ENCODE results near the gene WFDC10B. TPM values are rescaled to one million over a fixed set of nuclear protein-coding genes. Genes with fewer than 3 reads are reported as not detected.
"Not testable (repeated sequence)": the region's sequence is repeated elsewhere in the genome, so short reads cannot be mapped to it uniquely, and the experiment has no call there.

WFDC10B gene
- total RNA-seq, 1 experiment from 2014 or later: not detected

DNA sequence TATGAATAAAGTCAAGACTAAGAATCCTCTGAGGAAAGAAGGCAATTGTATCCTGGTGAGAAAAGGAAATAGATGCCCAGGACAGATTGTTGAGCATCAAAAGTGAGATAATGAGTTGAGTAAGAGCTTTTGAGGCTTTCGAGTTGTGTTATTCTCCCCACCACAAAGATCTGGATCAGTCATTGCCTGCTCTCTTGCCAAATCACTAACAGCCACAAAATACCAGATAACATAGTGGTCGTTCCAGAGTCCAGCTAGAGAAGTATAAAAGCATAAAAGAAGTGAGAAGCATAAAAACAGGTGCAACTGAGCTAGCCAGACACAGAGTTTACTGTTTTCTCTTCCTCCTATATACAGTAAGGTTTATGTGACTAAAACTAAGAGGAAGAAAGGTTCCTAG is 22.2 kb upstream of the WFDC10B start:
- no peak for DNase-seq
- no peaks in the 10 kb centered on the region for H3K4me1 ChIP-seq (ENCODE audit: low read length)
- no peak overlapping the region for H3K9ac ChIP-seq (ENCODE audit: low read length)
- no peak overlapping the region for H3K4me2 ChIP-seq (ENCODE audit: low read depth, low read length, poor library complexity, severe bottlenecking)
- H4K20me1 ChIP-seq (ENCODE audit: insufficient read depth, low read depth, low read length): no peaks in the 10 kb centered on the region
- no peaks in the 10 kb centered on the region for H3K9me2 ChIP-seq (replicated peaks; ENCODE audit: insufficient read depth, low read length)
- no peak overlapping the region for H2AFZ ChIP-seq (ENCODE audit: low read length)
- no peaks in the 10 kb centered on the region for H3K36me3 ChIP-seq (ENCODE audit: insufficient read depth, low read length)
- no peak overlapping the region for H3K27ac ChIP-seq (ENCODE audit: low read length)
- H3K27me3 ChIP-seq (ENCODE audit: low read length): no peaks in the 10 kb centered on the region
- H3K79me2 ChIP-seq (ENCODE audit: low read length): no peaks in the 10 kb centered on the region
- no peak overlapping the region for H3K4me3 ChIP-seq (ENCODE audit: low read length)
- H3K9me3 ChIP-seq (ENCODE audit: low read length): peaks cover 6% of the 10 kb centered on the region

DNA sequence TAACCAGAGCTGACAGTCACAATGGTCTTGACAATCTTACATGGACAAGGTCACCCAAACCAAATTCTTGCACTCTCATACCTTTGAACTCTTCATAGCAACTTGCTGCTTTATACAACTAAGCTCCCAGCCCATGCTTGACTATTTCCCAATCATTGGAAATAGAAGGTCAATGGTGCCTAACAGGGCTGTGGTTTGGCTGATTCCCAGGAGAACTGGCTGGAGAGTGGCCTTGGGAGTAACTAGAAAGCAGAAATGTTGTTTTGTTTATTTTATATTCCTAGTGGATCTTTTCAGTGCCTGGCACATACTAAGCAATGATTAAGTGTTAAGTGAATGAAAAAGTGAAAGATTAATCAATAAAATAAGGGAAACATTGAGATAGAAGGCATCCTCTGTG is 20.3 kb upstream of the WFDC10B start:
- no peak overlapping the region for H3K27ac ChIP-seq (ENCODE audit: low read length)
- H2AFZ ChIP-seq (ENCODE audit: low read length): no peak overlapping the region
- H3K36me3 ChIP-seq (ENCODE audit: insufficient read depth, low read length): no peaks in the 10 kb centered on the region
- no peaks in the 10 kb centered on the region for H4K20me1 ChIP-seq (ENCODE audit: insufficient read depth, low read depth, low read length)
- H3K9me3 ChIP-seq (ENCODE audit: low read length): no peaks in the 10 kb centered on the region
- H3K27me3 ChIP-seq (ENCODE audit: low read length): no peaks in the 10 kb centered on the region
- no peak for DNase-seq
- no peaks in the 10 kb centered on the region for H3K4me1 ChIP-seq (ENCODE audit: low read length)
- no peaks in the 10 kb centered on the region for H3K9me2 ChIP-seq (replicated peaks; ENCODE audit: insufficient read depth, low read length)
- H3K9ac ChIP-seq (ENCODE audit: low read length): no peak overlapping the region
- H3K79me2 ChIP-seq (ENCODE audit: low read length): no peaks in the 10 kb centered on the region
- H3K4me3 ChIP-seq (ENCODE audit: low read length): no peak overlapping the region
- H3K4me2 ChIP-seq (ENCODE audit: low read depth, low read length, poor library complexity, severe bottlenecking): no peak overlapping the region

DNA sequence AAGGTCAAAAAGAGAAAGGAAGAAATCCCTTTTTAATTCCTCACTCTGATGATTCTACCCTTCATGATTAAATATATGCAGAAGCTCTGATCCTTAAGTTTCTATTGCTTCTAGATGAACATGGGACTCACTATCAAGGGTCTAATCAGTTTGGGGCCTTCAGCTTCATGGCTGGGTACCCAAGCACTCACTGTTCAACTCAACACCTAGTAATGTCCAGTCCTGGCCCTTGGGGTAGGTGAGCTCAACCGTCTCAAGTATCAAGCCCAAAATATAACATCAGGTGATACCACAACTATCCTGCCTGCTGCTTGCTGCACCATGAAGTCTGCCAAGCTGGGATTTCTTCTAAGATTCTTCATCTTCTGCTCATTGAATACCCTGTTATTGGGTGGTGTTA is 17.2 kb upstream of the WFDC10B start, which contains the start of gene SPINT4:
Gene SPINT4, plus strand, starts transcription at position 301 of the 400 bp plus-strand sequence. Its CDS starts 21 bp downstream, at position 322.
- Histone ChIP-seq H3K9me2 (replicated peaks; ENCODE audit: insufficient read depth, low read length) (no peaks in the 10 kb centered on the region), H3K4me3 (ENCODE audit: low read length) (no peak within 1 kb of the TSS), H3K9me3 (ENCODE audit: low read length) (no peaks in the 10 kb centered on the region), H4K20me1 (ENCODE audit: insufficient read depth, low read depth, low read length) (no peaks in the 10 kb centered on the region), H3K27ac (ENCODE audit: low read length) (no peak within 1 kb of the TSS), H3K4me1 (ENCODE audit: low read length) (no peaks in the 10 kb centered on the region), H3K4me2 (ENCODE audit: low read depth, low read length, poor library complexity, severe bottlenecking) (no peak within 1 kb of the TSS), H2AFZ (ENCODE audit: low read length) (no peak within 1 kb of the TSS), H3K9ac (ENCODE audit: low read length) (no peak within 1 kb of the TSS), H3K79me2 (ENCODE audit: low read length) (no peaks in the 10 kb centered on the region), H3K36me3 (ENCODE audit: insufficient read depth, low read length) (no peaks in the 10 kb centered on the region), H3K27me3 (ENCODE audit: low read length) (no peaks in the 10 kb centered on the region)
- DNase-seq: no peak

DNA sequence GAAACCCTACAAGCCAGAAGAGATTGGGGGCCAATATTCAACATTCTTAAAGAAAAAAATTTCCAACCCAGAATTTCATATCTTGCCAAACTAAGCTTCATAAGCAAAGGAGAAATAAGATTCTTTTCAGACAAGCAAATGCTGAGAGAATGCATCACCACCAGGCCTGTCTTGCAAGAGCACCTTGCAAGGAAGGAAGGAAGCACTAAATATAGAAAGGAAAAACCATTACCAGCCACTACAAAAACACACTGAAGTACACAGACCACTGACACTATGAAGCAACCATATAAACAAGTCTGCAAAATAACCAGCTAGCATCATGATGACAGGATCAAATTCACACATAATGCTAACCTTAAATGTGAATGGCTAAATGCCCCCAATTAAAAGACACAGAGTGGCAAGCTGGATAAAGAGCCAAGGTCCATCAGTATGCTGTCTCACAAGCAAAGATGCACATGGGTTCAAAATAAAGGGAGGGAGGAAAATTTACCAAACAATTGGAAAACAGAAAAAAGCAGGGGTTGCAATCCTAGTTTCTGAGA is 11.4 kb upstream of the WFDC10B start:
- not testable (repeated sequence) for H3K27ac ChIP-seq (ENCODE audit: low read length)

DNA sequence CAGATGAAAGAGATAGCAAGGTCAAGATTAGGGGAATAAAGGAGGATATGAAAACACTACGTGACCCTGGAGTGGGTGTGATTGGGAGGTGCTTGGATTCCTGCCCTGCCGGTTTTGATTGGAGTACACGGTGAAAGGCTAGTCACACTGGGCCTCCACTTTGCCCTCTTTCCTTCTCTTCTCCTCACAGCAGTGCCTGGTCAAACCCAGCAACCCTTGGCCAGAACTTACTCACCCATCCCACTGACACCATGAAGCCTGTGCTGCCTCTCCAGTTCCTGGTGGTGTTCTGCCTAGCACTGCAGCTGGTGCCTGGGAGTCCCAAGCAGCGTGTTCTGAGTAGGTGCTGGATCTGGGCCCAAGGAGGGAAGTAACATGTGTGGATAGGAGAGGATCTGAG is 2.9 kb downstream of the WFDC10B start, which contains the start of gene WFDC13:
Gene WFDC13, plus strand, starts transcription at position 166 of the 400 bp plus-strand sequence. Its CDS starts 86 bp downstream, at position 252.
- H3K9ac ChIP-seq (ENCODE audit: low read length): no peak within 1 kb of the TSS
- H3K4me3 ChIP-seq (ENCODE audit: low read length): no peak within 1 kb of the TSS

More for the DNA sequence above, 11.4 kb upstream of the WFDC10B start:
- not testable (repeated sequence) for H3K9me3 ChIP-seq (ENCODE audit: low read length); H2AFZ ChIP-seq (ENCODE audit: low read length); H4K20me1 ChIP-seq (ENCODE audit: insufficient read depth, low read depth, low read length); H3K36me3 ChIP-seq (ENCODE audit: insufficient read depth, low read length); DNase-seq; H3K4me1 ChIP-seq (ENCODE audit: low read length); H3K4me2 ChIP-seq (ENCODE audit: low read depth, low read length, poor library complexity, severe bottlenecking); H3K9ac ChIP-seq (ENCODE audit: low read length); H3K4me3 ChIP-seq (ENCODE audit: low read length); H3K79me2 ChIP-seq (ENCODE audit: low read length); H3K27me3 ChIP-seq (ENCODE audit: low read length); H3K9me2 ChIP-seq (replicated peaks; ENCODE audit: insufficient read depth, low read length)

DNA sequence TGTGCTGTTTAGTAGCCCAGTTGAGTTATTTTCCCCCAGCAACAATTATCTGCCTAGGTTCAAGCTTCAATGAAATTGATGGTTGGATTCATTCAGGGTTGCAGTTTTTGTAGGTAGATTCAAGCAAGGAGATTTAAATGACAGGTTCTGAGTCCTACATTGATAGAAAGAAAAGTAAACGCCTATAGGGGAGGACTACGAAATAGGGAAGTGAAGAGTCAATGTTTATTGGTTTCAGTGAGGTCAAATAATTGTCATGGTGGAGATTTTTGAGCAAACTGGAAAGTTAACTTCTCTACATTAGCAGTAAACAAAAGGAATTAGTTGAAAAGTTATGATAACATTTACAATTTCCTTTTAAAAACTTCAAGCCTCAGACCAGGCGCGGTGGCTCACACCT is 3.7 kb downstream of the WFDC10B start:
- Histone ChIP-seq H3K27ac (ENCODE audit: low read length) (no peak overlapping the region), H3K9me3 (ENCODE audit: low read length) (no peaks in the 10 kb centered on the region), H3K4me1 (ENCODE audit: low read length) (no peaks in the 10 kb centered on the region), H3K4me2 (ENCODE audit: low read depth, low read length, poor library complexity, severe bottlenecking) (no peak overlapping the region), H3K4me3 (ENCODE audit: low read length) (no peak overlapping the region), H3K27me3 (ENCODE audit: low read length) (no peaks in the 10 kb centered on the region), H3K9ac (ENCODE audit: low read length) (no peak overlapping the region), H4K20me1 (ENCODE audit: insufficient read depth, low read depth, low read length) (no peaks in the 10 kb centered on the region), H3K9me2 (replicated peaks; ENCODE audit: insufficient read depth, low read length) (no peaks in the 10 kb centered on the region), H3K79me2 (ENCODE audit: low read length) (no peaks in the 10 kb centered on the region), H3K36me3 (ENCODE audit: insufficient read depth, low read length) (no peaks in the 10 kb centered on the region), H2AFZ (ENCODE audit: low read length) (no peak overlapping the region)
- DNase-seq: no peak

More for the DNA sequence above, 2.9 kb downstream of the WFDC10B start, which contains the start of gene WFDC13:
- Histone ChIP-seq H3K9me2 (replicated peaks; ENCODE audit: insufficient read depth, low read length) (no peaks in the 10 kb centered on the region), H2AFZ (ENCODE audit: low read length) (no peak within 1 kb of the TSS), H3K9me3 (ENCODE audit: low read length) (no peaks in the 10 kb centered on the region), H4K20me1 (ENCODE audit: insufficient read depth, low read depth, low read length) (no peaks in the 10 kb centered on the region), H3K36me3 (ENCODE audit: insufficient read depth, low read length) (no peaks in the 10 kb centered on the region), H3K4me2 (ENCODE audit: low read depth, low read length, poor library complexity, severe bottlenecking) (no peak within 1 kb of the TSS), H3K27me3 (ENCODE audit: low read length) (no peaks in the 10 kb centered on the region), H3K27ac (ENCODE audit: low read length) (no peak within 1 kb of the TSS), H3K79me2 (ENCODE audit: low read length) (no peaks in the 10 kb centered on the region), H3K4me1 (ENCODE audit: low read length) (no peaks in the 10 kb centered on the region)
- no peak for DNase-seq

DNA sequence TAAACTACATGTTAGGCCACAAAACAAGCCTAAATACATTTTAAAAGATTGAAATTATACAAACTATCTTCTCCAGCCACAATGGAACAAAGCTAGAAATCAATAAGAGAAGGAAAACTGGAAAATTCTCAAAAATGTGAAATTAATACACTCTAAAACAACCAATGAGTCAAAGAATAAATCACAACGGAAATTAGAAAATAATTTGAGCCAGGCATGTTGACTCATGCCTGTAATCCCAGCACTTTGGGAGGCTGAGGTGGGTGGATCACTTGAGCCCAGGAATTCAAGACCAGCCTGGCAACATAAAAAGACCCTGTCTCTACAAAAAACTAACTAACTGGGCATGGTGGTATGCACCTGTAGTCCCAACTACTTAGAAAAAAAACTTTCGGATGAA is 9.3 kb downstream of the WFDC10B start:
- Histone ChIP-seq H3K4me3 (ENCODE audit: low read length) (no peak overlapping the region), H2AFZ (ENCODE audit: low read length) (no peak overlapping the region), H3K79me2 (ENCODE audit: low read length) (no peaks in the 10 kb centered on the region), H3K36me3 (ENCODE audit: insufficient read depth, low read length) (no peaks in the 10 kb centered on the region), H3K4me2 (ENCODE audit: low read depth, low read length, poor library complexity, severe bottlenecking) (no peak overlapping the region), H3K9me2 (replicated peaks; ENCODE audit: insufficient read depth, low read length) (no peaks in the 10 kb centered on the region), H3K4me1 (ENCODE audit: low read length) (no peaks in the 10 kb centered on the region), H3K9me3 (ENCODE audit: low read length) (no peaks in the 10 kb centered on the region), H3K27me3 (ENCODE audit: low read length) (no peaks in the 10 kb centered on the region), H3K27ac (ENCODE audit: low read length) (no peak overlapping the region), H4K20me1 (ENCODE audit: insufficient read depth, low read depth, low read length) (no peaks in the 10 kb centered on the region), H3K9ac (ENCODE audit: low read length) (no peak overlapping the region)
- DNase-seq: no peak

DNA sequence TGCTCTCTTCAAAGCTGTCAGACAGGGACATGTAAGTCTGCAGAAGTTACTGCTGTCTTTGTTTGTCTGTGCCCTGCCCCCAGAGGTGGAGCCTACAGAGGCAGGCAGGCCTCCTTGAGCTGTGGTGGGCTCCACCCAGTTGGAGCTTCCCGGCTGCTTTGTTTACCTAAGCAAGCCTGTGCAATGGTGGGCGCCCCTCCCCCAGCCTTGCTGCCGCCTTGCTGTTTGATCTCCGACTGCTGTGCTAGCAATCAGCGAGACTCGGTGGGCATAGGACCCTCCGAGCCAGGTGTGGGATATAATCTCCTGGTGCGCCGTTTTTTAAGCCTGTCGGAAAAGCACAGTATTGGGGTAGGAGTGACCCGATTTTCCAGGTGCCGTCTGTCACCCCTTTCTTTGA is 11.5 kb downstream of the WFDC10B start:
- not testable (repeated sequence) for H3K9me3 ChIP-seq (ENCODE audit: low read length); H3K9me2 ChIP-seq (replicated peaks; ENCODE audit: insufficient read depth, low read length); H3K27ac ChIP-seq (ENCODE audit: low read length); H3K9ac ChIP-seq (ENCODE audit: low read length); H3K4me2 ChIP-seq (ENCODE audit: low read depth, low read length, poor library complexity, severe bottlenecking); H3K4me1 ChIP-seq (ENCODE audit: low read length); H3K27me3 ChIP-seq (ENCODE audit: low read length); DNase-seq; H4K20me1 ChIP-seq (ENCODE audit: insufficient read depth, low read depth, low read length); H3K79me2 ChIP-seq (ENCODE audit: low read length); H3K36me3 ChIP-seq (ENCODE audit: insufficient read depth, low read length); H2AFZ ChIP-seq (ENCODE audit: low read length); H3K4me3 ChIP-seq (ENCODE audit: low read length)
